GM10266 (cell line): ENCODE measurements around the gene OCA2.
"Not testable (repeated sequence)": the region's sequence is repeated elsewhere in the genome, so short reads cannot be mapped to it uniquely, and the experiment has no call there.

Experiments
- DNase-seq: peaks from one replicate; pipeline ENCODE4 v3.0.0; 2012; ENCODE audit errors: extremely low spot score
- CTCF ChIP-seq: IDR thresholded peaks from 2 replicates; pipeline ENCODE4 v1.5.1; 2012; ENCODE audit warnings: mild to moderate bottlenecking, low read depth; ENCODE audit not compliant: control insufficient read depth, insufficient read depth; ENCODE audit errors: missing control alignments

The OCA2 gene

GRCh38 chr15:28124841-28125240 is 25.7 kb upstream of the OCA2 start:
- TF ChIP-seq CTCF: no peak
- DNase-seq: no peak

- TF ChIP-seq CTCF: peak; percentile 70
- peak; percentile 69 for DNase-seq
Observed at GRCh38 chr15:28123408-28124023, 24.4 kb upstream of the OCA2 start.

DNA sequence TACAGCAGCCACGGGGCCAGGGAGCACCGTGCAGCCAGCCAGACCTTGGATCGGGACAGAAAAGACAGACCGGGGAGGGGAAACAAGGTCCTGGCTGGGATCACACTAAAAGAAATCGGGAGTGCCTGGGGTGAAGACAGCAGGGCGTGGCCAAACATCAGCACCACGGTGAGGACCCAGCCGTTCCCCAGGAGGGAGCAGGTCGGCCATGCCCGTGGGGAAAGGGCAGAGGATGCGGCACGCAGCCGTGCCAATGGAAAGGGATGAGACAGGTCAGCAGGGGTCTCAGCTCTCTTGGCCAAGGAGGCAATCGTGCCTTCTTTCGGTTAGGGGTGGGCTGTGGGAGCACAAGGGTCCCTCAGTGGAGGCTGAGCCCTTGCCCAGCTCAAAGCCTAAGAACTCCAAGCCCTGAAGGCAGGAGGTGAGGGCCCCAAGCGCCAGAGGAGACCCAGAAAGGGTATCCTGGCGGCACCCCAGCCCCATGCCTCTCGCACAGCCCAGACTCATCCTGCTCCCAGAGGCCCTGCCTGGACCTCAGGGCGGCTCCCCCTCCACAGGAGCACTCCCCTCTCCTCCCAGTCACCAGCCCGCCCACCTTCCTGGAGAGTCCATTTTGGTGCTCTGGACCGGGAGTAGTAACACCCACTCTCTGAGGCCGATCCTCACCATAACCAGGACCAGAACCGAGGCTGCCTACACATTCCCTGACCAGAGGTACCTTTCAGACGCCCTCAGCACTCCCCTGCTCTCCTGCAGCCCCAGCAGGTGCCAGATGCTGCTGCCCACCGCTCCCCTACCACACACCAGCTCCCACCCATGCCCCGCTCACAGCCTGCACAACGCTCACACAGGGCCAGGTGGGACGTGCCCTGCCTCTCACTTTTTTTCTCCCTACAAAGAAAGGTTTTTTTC is 23.2 kb upstream of the OCA2 start:
- TF ChIP-seq CTCF: no peak
- DNase-seq: no peak

DNA sequence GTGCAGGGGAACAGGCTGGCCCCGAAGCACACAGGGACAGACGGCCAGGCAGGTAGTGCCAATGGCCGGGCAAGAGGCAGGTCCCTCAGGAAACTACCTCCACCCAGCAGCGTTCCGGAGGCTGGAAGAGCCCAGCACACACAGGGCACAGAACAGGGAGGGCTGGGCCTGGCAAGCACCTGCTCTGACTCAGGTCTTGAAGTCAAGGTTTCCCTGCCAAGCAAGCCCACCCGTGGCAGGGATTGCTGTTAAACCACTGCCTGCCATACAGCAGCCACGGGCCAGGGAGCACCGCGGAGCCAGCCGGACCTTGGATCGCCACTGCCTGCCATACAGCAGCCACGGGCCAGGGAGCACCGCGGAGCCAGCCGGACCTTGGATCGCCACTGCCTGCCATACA is 22.5 kb upstream of the OCA2 start:
- DNase-seq: not testable (repeated sequence)

DNA sequence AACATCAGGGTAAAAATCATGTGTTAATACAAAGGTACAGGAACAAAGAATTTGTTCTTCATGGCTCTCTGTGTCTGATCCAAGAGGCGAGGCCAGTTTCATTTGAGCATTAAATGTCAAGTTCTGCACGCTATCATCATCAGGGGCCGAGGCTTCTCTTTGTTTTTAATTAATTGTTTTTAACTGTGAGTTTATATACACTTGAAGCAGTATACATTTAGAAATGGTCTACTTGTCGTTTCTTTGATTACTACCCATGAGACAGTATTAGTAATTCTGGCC is 21.2 kb upstream of the OCA2 start:
- no peak for DNase-seq
- no peak for TF ChIP-seq CTCF

DNA sequence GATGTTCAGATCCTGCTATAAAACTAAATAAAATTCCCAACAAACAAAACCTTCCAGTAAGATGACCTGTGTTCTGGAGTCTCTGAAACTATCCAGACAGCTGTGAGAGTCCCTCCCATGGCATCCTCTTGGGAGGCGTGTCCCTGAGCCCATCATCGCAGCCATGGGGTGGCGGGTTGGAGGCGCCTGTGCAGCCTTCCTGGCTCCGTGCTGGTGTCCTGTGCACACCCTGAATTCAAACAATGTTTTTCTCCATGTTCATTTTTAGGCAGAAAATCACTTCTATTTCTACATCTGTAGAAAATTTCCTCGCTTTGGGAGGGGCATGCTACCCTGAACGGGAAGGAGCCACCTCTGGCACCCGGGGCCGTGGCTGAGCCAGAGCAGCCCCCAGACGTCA is 19.4 kb upstream of the OCA2 start:
- no peak for TF ChIP-seq CTCF
- no peak for DNase-seq

DNA sequence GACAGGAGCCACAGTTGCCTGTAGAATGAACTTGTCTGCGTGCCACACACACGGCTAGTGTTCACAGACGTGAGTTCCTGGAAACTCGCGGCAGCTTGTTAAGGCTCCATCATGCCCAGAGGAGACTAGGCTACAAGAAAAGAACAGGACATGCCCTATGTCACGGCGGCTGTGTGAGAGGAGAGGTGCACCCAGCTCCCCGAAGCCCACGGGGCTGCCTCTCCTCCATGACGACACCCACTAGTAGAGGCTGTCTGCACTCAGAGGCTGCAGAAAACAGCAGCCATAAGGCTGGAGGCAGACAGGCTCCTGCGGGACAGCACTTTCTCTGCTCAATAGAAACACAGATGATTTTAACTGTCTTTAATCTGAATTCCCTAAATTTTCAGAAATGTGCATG is 19.0 kb upstream of the OCA2 start:
- no peak for DNase-seq
- TF ChIP-seq CTCF: no peak

- DNase-seq: no peak
- no peak for TF ChIP-seq CTCF
Observed at GRCh38 chr15:28117432-28117990, 18.4 kb upstream of the OCA2 start.
